ENCODE results near the gene LRMDA.

- TF ChIP-seq POLR2AphosphoS5 (IDR thresholded peaks at IDR 0.05) (no peak), POLR2A (IDR thresholded peaks at IDR 0.05) (no peak)
Measured at GRCh38 chr10:76572021-76572420, 1140.6 kb downstream of the LRMDA start.

Measured in transverse colon (tissue), 3 donors.